GM23338 (cell line): ENCODE measurements around the gene RCC2. TPM values are rescaled to one million over a fixed set of nuclear protein-coding genes. Genes with fewer than 3 reads are reported as not detected.
A peak's percentile ranks its signal among the peaks of the same experiment; 100 is the strongest.
"Not testable (repeated sequence)": the region's sequence is repeated elsewhere in the genome, so short reads cannot be mapped to it uniquely, and the experiment has no call there.

Source experiments
- ATAC-seq: fragments of 200-7000 bp; cut with Tn5 transposase; 3 replicates; pipeline ENCODE4 v1.9.1; 2020
- DNase-seq: peaks from one replicate; pipeline ENCODE4 v3.0.0-alpha.2; 2015; ENCODE audit warnings: low spot score
- H2AFZ ChIP-seq: fragments of 200-600 bp; sonication (generic); 2 replicates; pipeline ENCODE4 v1.8.0; 2016; ENCODE audit warnings: antibody characterized with exemption, mild to moderate bottlenecking, moderate library complexity
- H3F3A ChIP-seq: fragments of 200-600 bp; sonication (generic); replicated peaks from 2 replicates; pipeline ENCODE4 v1.8.0; 2017; ENCODE audit warnings: antibody characterized with exemption, mixed run types, low read depth
- H3K27ac ChIP-seq: fragments of 200-600 bp; sonication (generic); 2 replicates; pipeline ENCODE4 v1.6.1; 2016; ENCODE audit warnings: low read depth
- H3K27me3 ChIP-seq: fragments of 200-600 bp; sonication (generic); 2 replicates; pipeline ENCODE4 v1.8.0; 2016; ENCODE audit warnings: mild to moderate bottlenecking, mixed run types, moderate library complexity; ENCODE audit not compliant: insufficient read depth
- H3K36me3 ChIP-seq: fragments of 200-600 bp; sonication (generic); 2 replicates; pipeline ENCODE4 v1.8.0; 2016; ENCODE audit warnings: mild to moderate bottlenecking; ENCODE audit not compliant: insufficient read depth
- H3K4me1 ChIP-seq: fragments of 200-600 bp; sonication (generic); 2 replicates; pipeline ENCODE4 v1.8.0; 2016; ENCODE audit warnings: mild to moderate bottlenecking, moderate library complexity; ENCODE audit not compliant: insufficient read depth
- H3K4me2 ChIP-seq: fragments of 200-600 bp; sonication (generic); 2 replicates; pipeline ENCODE4 v1.7.1; 2017; ENCODE audit warnings: mixed run types
- H3K4me3 ChIP-seq: fragments of 200-600 bp; sonication (generic); 2 replicates; pipeline ENCODE4 v1.6.1; 2016; ENCODE audit warnings: mixed run types
- H3K79me2 ChIP-seq: fragments of 200-600 bp; sonication (generic); replicated peaks from 2 replicates; pipeline ENCODE4 v1.8.0; 2017; ENCODE audit warnings: mild to moderate bottlenecking; ENCODE audit not compliant: insufficient read depth
- H3K9me2 ChIP-seq: fragments of 200-600 bp; sonication (generic); 2 replicates; pipeline ENCODE4 v1.8.0; 2017; ENCODE audit not compliant: insufficient read depth
- H4K20me1 ChIP-seq: fragments of 200-600 bp; sonication (generic); replicated peaks from 2 replicates; pipeline ENCODE4 v1.8.0; 2017; ENCODE audit warnings: mild to moderate bottlenecking; ENCODE audit not compliant: insufficient read depth
- H3K27ac Mint-ChIP-seq: 2 replicates; pipeline ENCODE4 v1.8.0; 2020; ENCODE audit warnings: inconsistent platforms, mild to moderate bottlenecking, moderate library complexity, mixed read lengths
- H3K27me3 Mint-ChIP-seq: 3 replicates; pipeline ENCODE4 v1.8.0; 2022; ENCODE audit warnings: low read depth, mild to moderate bottlenecking, moderate library complexity, mixed read lengths, inconsistent platforms; ENCODE audit not compliant: insufficient read depth, poor library complexity
- H3K36me3 Mint-ChIP-seq: 3 replicates; pipeline ENCODE4 v1.8.0; 2021; ENCODE audit warnings: low read depth, mild to moderate bottlenecking, inconsistent platforms, moderate library complexity, mixed read lengths
- H3K4me1 Mint-ChIP-seq: 3 replicates; pipeline ENCODE4 v1.8.0; 2020; ENCODE audit warnings: mild to moderate bottlenecking, inconsistent platforms, mixed read lengths
- H3K4me3 Mint-ChIP-seq: 3 replicates; pipeline ENCODE4 v1.8.0; 2021; ENCODE audit warnings: moderate library complexity, mild to moderate bottlenecking, inconsistent platforms, mixed read lengths
- H3K9me3 Mint-ChIP-seq: 3 replicates; pipeline ENCODE4 v1.8.0; 2020; ENCODE audit warnings: moderate library complexity, mild to moderate bottlenecking, inconsistent platforms, mixed read lengths
- POLR2AphosphoS5 ChIP-seq: IDR thresholded peaks from 2 replicates; pipeline ENCODE4 v1.6.1; 2016; ENCODE audit warnings: antibody characterized with exemption, low read depth
- polyA plus RNA-seq: library from polyadenylated mRNA; unstranded; fragments of >200 nt; fragmentation: Nextera tagmentation; extraction: Ambion mirVana; gene quantifications from 2 replicates; pipeline ENCODE4 v1.2.1, GENCODE V29; 2016
- total RNA-seq: library from RNA; depleted of rRNA; stranded (reverse); fragments of >200 nt; shearing (Covaris generic); gene quantifications from 2 replicates; pipeline ENCODE4 v1.2.3, GENCODE V29; 2014
- TF ChIP-seq, protein P1 (sequence below): IDR thresholded peaks from 2 replicates; pipeline ENCODE4 v1.6.1; 2016; ENCODE audit warnings: antibody characterized with exemption
- TF ChIP-seq, protein P2 (sequence below), 2 experiments: fragments of 200-600 bp in 1 of 2; sonication (generic) in 1 of 2; conservative IDR thresholded peaks; 2 replicates each; pipeline versions ENCODE4 v1.5.1 to v1.6.1; 2016 to 2017; ENCODE audit warnings: antibody characterized with exemption in 2 of 2, low read depth in 2 of 2, mild to moderate bottlenecking in 2 of 2, moderate library complexity in 1 of 2

Gene RCC2
- total and polyA plus RNA-seq, 2 experiments from 2014 or later: 97.1 to 386 TPM

DNA sequence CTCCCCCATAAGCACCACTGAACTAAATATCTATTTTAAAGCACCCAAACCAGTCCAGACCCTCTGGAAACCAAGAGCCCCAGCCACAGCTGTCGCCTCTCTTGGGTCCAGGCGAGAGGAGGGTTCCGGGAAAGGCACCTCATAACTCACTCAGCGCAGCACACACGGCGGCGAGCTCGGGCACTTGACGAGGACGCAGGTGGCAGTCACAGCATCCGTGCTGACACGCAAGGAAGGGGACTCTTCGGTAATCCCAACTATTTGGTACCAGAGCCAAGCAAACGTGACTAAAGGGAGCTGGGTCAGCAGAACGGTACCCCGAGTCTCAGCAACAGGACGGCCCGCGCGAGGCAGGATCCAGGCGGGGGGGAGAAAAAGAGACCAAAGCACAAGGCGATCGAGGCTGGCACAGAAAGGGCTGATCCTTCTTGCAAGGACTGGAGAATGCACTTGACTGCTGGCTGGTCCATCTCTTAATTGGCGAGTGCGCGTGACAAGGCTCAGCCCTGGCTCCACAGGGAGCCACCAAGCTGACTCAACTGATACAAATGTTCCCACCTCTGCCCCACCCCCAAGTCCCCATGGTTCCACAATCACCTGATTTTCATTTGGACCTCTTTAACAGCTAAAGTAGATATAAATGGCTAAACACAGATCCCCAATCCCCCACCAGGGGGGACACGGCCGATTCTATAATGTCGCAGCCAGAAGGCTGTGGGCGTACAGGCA lies 31.5 kb downstream of the RCC2 start:
- Mint-ChIP-seq H3K4me1 (peaks cover 63% of the 10 kb centered on the region), H3K27me3 (peaks cover 53% of the 10 kb centered on the region), H3K36me3 (peaks cover 79% of the 10 kb centered on the region)
- not testable (repeated sequence) for H3K27ac Mint-ChIP-seq, H3K4me3 ChIP-seq, H3K9me3 Mint-ChIP-seq, H3K4me1 ChIP-seq, H3K4me3 Mint-ChIP-seq, ATAC-seq, H3K4me2 ChIP-seq, H3K27me3 ChIP-seq, DNase-seq, H2AFZ ChIP-seq, H3K9me2 ChIP-seq
- Histone ChIP-seq H3K79me2 (peaks cover 19% of the 10 kb centered on the region), H3K36me3 (peaks cover 53% of the 10 kb centered on the region), H3K27ac (peak overlapping the region; percentile 63; the same call in 1 of the 2 replicates), H3F3A (peaks cover 80% of the 10 kb centered on the region), H4K20me1 (peaks cover 31% of the 10 kb centered on the region)
- TF ChIP-seq POLR2AphosphoS5: 0 out of 2 replicates have a peak, but pooled peaks have one; percentile 16

DNA sequence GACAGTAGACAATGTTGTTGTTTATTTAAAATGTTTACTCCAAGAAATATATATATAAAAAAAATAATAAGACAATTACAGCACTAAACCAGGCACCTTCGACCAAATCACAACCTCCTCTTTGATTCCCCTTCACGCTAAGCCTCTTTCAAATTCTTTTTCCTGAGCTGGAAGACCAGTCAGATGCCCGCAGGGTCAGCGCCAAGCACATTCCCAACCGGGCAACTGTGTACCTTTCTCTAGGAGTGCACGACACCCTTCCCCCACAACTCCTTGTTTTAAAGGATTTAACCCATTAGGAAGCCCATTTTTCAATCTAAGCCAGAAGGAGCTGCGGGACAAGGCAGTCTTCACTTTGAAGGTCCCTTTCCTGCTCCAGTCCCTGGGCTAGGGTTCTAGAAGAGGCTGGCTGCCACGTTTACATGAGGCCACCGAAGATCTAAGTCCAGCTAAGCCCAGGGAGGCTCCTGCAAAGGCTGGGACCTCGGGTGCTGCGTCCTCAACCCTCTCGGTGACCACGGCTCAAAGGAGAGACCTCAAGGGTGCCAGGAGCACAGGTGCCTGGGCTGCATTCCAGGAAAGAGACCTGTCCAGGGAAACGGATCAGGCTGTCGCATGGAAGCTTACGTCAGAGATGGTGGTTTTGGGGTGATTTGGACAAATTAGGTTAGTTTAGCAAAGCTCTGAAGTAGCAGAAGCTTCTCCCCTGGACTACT lies 32.6 kb downstream of the RCC2 start:
- not testable (repeated sequence) for H3K4me3 ChIP-seq, DNase-seq, H3K4me3 Mint-ChIP-seq, H3K9me2 ChIP-seq, ATAC-seq, H3K4me2 ChIP-seq, H3K9me3 Mint-ChIP-seq, H3K4me1 ChIP-seq, H3K27me3 ChIP-seq, H2AFZ ChIP-seq
- H3K4me1 Mint-ChIP-seq: peaks cover 59% of the 10 kb centered on the region
- Histone ChIP-seq H4K20me1 (peaks cover 24% of the 10 kb centered on the region), H3F3A (peaks cover 69% of the 10 kb centered on the region), H3K79me2 (peaks cover 10% of the 10 kb centered on the region), H3K36me3 (peaks cover 42% of the 10 kb centered on the region), H3K27ac (peak overlapping the region; percentile 82; the same call in 1 of the 2 replicates)
- H3K27ac Mint-ChIP-seq: peak overlapping the region; percentile 79; the same call in 1 of the 2 replicates
- H3K27me3 Mint-ChIP-seq: peaks cover 53% of the 10 kb centered on the region
- peaks cover 68% of the 10 kb centered on the region for H3K36me3 Mint-ChIP-seq

GRCh38 chr1:17405898-17406759 lies 33.3 kb downstream of the RCC2 start:
- TF ChIP-seq, protein P1, sequence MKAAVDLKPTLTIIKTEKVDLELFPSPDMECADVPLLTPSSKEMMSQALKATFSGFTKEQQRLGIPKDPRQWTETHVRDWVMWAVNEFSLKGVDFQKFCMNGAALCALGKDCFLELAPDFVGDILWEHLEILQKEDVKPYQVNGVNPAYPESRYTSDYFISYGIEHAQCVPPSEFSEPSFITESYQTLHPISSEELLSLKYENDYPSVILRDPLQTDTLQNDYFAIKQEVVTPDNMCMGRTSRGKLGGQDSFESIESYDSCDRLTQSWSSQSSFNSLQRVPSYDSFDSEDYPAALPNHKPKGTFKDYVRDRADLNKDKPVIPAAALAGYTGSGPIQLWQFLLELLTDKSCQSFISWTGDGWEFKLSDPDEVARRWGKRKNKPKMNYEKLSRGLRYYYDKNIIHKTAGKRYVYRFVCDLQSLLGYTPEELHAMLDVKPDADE: no peak
- peak; percentile 41 for TF ChIP-seq POLR2AphosphoS5
- TF ChIP-seq, protein P2, sequence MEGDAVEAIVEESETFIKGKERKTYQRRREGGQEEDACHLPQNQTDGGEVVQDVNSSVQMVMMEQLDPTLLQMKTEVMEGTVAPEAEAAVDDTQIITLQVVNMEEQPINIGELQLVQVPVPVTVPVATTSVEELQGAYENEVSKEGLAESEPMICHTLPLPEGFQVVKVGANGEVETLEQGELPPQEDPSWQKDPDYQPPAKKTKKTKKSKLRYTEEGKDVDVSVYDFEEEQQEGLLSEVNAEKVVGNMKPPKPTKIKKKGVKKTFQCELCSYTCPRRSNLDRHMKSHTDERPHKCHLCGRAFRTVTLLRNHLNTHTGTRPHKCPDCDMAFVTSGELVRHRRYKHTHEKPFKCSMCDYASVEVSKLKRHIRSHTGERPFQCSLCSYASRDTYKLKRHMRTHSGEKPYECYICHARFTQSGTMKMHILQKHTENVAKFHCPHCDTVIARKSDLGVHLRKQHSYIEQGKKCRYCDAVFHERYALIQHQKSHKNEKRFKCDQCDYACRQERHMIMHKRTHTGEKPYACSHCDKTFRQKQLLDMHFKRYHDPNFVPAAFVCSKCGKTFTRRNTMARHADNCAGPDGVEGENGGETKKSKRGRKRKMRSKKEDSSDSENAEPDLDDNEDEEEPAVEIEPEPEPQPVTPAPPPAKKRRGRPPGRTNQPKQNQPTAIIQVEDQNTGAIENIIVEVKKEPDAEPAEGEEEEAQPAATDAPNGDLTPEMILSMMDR (conservative IDR thresholded peaks at IDR 0.05; ENCODE audit: low read depth in 2 of 2): peak; percentile 76 to 88
- H3K27me3 ChIP-seq: no peaks in the 10 kb centered on the region
- peaks cover 2% of the 10 kb centered on the region; the same call in 1 of the 2 replicates for H3K79me2 ChIP-seq
- no peak overlapping the region; the same call in 1 of the 2 replicates for H3K27ac Mint-ChIP-seq
- H3K36me3 Mint-ChIP-seq: peaks cover 60% of the 10 kb centered on the region
- H2AFZ ChIP-seq: no peak overlapping the region
- H3K4me1 Mint-ChIP-seq: peaks cover 64% of the 10 kb centered on the region
- DNase-seq (peak; percentile 90), ATAC-seq (peak; percentile 78)
- no peaks in the 10 kb centered on the region for H3K9me2 ChIP-seq
- peaks cover 16% of the 10 kb centered on the region for H4K20me1 ChIP-seq
- H3K4me3 Mint-ChIP-seq: no peak overlapping the region
- no peak overlapping the region for H3K4me2 ChIP-seq
- H3K36me3 ChIP-seq: peaks cover 35% of the 10 kb centered on the region
- peak overlapping the region; percentile 82; the same call in 1 of the 2 replicates for H3K27ac ChIP-seq
- no peak overlapping the region for H3K4me3 ChIP-seq
- peaks cover 67% of the 10 kb centered on the region for H3F3A ChIP-seq
- peaks cover 3% of the 10 kb centered on the region; the same call in 1 of the 2 replicates for H3K4me1 ChIP-seq
- H3K9me3 Mint-ChIP-seq: peaks cover 3% of the 10 kb centered on the region; the same call in 2 of the 3 replicates
- H3K27me3 Mint-ChIP-seq: peaks cover 53% of the 10 kb centered on the region
